GM21390 (cell line): ENCODE data around the gene TIE1.

Experiments
- ATAC-seq: cut with Tn5 transposase; IDR thresholded peaks from one replicate; pipeline ENCODE4 v1.9.1; 2021; ENCODE audit not compliant: unreplicated experiment

The TIE1 gene

GRCh38 chr1:43300378-43301094 lies at the start of gene TIE1:
Gene TIE1, plus strand, starts transcription at chr1:43300982. Its CDS starts 90 bp downstream, at chr1:43301072.
- no peak for ATAC-seq

- ATAC-seq: no peak
These were observed 49.8 kb upstream of the TIE1 start for GRCh38 chr1:43251024-43251423.

DNA sequence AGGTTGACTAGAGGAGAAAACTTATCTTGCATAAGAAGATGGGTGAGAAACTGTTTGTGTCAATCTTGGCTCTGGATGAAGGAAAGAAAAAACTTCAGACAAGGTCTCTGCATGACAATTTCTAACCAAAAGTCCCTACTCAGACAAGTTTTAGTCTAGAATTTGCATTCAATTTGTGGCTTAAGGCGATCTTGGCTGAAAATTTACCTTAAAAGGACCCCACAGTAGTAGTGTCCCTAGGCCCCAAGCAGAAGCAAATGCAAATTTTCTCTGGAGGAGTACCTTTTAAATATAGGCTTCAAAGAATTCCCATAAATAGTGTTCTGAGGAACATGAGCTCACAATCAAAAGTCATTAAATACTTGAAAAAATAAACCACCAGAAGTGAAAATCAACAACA lies 48.6 kb upstream of the TIE1 start:
- no peak for ATAC-seq

DNA sequence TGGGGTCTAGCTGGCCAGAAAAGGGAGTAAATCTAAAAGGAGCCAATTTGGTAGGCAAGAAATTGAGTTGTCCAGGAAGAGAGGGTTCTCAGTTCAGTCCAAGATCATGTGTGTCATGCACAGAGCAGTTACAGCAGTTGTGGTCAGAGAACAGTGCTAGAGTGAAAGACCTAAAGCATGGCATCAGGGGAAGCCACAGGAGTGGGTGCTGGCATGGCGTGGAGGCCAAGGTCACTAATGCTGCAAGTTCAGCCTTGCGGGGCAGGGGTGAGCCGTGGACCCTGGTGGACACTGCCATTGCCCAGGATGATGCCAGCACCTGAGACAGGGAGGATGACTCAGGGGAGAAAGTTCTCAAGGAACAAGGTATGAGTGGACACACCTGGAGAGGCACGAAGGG lies 47.6 kb upstream of the TIE1 start:
- no peak for ATAC-seq

DNA sequence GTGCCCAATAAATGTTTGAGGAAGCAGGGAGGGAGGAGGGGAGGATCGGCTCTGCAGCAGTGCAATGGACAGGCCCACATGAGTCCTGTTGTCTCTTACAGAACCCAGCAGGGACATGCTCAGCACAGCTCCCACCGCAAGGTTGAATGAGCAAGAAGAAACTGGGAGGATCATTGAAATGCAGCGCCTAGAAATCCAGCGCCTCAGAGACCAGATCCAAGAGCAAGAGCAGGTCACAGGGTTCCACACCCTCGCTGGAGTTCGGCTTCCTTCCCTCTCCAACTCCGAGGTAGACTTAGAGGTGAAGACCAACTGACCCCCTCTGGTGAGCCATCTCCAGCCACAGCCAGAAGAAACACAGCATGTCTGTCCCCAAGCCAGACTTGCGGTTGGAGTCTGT lies 46.9 kb upstream of the TIE1 start:
- no peak for ATAC-seq

GRCh38 chr1:43255438-43256210 lies 45.2 kb upstream of the TIE1 start:
- no peak for ATAC-seq

GRCh38 chr1:43256675-43257570 lies 43.9 kb upstream of the TIE1 start:
- no peak for ATAC-seq

- no peak for ATAC-seq
These were observed 42.4 kb upstream of the TIE1 start for GRCh38 chr1:43258370-43258769.

GRCh38 chr1:43265431-43265830 lies 35.4 kb upstream of the TIE1 start:
- ATAC-seq: no peak

DNA sequence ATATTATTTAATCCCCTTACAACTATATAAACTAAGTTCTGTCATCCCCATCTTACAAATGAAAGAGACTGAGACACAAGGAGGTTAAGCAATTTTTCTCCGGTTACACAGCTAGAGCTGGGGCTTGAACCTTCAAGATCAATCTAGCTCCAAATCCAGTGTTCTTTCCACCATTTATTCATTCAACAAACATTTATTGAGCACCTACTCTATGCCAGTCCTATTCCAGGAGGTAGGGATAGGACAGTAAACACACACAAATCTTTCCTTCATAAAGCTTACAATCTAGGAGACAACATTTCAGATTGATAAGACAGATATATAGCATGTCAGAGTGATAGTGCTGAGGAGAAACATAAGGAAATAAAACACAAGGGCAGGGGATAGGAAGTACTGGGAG lies 33.9 kb upstream of the TIE1 start:
- ATAC-seq: no peak

DNA sequence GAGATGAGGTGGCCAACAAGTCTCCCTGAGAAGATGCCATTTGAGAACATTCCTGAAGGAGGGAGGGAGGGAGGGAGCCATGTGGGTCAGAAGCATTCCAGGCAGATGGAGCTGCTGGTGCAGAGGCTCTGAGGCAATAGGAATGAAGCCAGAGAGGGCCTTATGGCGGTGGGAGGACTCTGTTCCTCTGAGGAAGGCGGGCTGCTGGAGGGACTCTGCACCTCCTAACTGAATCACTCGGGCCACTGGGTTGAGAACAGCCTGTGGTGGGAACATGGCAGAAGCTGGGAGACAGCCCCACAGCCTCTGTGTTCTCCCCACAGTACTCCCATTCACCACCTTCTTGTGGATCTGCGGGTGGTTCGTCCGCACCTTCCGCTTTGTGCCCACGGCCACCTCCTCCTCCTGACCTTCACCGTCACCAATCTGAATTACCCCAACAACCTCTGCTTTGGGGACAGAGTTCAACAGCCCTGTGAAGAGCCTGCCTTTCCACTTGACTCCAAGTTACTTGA lies 33.4 kb upstream of the TIE1 start:
- no peak for ATAC-seq

DNA sequence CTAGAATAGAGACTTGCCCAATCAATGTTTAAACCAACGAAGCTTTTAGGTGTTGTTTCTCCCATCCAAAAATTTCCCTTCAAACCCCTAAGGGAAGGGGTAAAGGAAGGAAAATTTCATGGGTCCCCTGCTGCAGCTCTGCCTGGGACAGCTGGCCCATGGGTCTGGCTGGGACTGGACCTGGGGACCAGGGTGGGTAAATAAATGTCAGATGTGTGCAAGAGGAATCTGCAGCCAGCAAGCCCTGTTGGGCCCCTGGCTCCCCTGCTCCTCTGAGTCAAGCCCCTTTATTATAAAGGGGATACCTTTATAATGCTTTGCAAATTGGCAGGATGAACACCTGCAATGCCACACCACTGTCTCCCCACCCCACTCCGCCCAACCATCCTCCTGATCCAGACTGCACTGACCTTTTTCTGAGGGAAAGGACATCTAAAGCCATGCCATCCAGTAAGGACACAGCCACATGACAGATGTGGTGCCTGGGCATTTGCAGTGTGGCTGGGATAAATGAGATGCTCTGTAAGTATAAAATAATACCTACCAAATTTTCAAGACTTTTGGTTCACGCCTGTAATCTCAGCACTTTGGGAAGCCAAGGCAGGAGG lies 32.9 kb upstream of the TIE1 start:
- no peak for ATAC-seq

DNA sequence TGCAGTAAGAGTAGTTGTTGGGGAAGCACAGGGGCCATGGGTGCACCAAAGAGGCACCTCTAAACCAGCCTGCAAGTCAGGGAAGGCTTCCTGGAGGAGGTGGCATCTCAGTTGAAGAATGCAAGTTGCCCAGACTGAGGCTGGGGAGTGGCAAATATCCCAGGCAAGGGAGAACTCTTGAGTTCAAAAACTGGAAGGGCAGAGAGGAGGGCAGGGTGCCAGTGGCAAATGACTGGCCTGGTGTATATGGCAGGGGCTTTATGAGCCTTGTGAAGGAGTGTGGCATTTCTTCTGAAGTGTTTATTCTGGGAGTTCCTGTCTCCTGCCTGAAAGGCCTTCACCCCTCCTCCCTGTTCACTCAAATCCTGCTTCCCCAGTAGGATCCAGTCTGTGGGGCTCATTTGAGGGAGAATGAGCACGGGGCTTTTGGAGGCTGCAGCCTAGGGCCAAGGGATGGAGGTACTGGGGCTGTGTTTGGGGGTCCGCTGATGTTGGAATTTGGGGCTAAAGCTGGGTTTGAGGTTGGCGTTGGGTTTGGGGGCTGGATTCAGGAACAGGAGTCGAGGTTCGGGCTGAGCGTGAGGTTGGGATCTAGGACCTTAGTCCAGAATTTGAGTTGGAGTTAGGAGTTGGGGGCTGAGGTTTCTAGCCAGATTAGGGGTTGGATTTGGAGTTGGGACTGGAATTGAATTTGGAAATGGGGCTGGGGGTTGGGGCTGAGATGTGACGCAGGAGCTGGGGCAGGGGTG lies 31.0 kb upstream of the TIE1 start, which contains the start of gene TMEM125:
TMEM125 (plus strand) TSS at position 357 of the 749 bp plus-strand sequence. CDS start 2,740 bp downstream, outside the sequence.
- no peak for ATAC-seq

GRCh38 chr1:43270421-43271095 lies 30.2 kb upstream of the TIE1 start:
- no peak for ATAC-seq

DNA sequence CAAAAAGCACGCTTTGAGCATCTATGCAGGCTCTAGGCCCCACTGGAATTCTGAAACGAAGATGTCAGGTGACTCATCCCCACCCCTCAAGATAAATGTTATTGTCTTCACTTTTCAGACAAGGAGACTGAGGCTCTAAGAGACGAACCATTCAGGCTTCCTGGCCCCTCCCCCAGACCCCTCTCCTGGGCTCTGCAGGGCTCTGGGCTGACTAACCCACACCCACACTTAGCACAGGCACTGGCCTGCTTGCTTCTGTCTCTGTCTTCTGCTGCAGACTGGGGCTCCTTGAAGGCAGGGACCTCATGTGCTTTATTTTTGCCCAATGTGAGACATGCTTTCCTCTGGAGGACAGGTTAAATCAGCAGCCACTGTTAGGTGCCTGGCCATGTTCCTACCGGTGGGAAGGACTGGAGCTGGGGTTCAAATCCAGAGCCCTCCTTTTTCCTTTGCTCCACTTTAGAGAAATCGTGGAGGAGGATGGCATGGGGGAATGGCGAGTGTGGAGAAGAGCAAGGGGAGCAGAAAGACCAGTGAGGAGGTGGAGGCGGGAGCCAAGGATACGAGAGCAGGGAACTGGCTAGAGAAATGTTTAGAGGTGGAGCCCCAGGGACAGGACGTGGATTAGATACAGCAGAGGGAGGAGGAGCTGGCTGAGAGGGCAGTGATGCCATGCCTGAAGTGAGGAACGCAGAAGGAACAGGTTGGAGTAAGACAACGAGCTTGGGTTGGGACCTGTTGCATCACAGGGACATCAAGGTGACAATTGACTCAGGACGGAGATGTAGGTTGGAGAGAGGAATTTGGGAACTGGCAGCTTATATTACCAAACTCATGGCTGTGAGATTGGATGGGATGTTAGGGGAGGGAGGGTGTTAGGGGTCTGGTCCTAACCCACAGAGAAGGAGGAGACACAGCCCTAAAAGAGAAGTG lies 29.3 kb upstream of the TIE1 start:
- no peak for ATAC-seq

- no peak for ATAC-seq
These were observed 28.6 kb upstream of the TIE1 start for GRCh38 chr1:43272161-43272560.

DNA sequence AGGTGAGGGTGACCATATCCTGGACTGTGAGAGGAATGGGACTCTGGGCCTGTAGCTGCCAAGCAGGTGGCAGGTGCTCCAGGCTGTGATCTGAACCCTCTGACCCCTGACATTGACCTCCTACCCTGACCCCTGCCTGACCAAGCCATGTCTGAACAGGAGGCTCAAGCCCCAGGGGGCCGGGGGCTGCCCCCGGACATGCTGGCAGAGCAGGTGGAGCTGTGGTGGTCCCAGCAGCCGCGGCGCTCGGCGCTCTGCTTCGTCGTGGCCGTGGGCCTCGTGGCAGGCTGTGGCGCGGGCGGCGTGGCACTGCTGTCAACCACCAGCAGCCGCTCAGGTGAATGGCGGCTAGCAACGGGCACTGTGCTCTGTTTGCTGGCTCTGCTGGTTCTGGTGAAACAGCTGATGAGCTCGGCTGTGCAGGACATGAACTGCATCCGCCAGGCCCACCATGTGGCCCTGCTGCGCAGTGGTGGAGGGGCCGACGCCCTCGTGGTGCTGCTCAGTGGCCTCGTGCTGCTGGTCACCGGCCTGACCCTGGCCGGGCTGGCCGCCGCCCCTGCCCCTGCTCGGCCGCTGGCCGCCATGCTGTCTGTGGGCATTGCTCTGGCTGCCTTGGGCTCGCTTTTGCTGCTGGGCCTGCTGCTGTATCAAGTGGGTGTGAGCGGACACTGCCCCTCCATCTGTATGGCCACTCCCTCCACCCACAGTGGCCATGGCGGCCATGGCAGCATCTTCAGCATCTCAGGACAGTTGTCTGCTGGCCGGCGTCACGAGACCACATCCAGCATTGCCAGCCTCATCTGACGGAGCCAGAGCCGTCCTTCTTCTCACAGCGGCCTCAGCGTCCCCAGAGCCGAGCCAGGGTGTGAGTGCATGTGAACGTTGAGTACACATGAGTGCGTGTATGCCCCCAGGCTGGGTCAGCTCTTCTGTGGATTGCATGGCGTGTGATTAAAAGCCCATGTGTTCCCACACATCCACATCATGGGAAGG lies 27.9 kb upstream of the TIE1 start:
- ATAC-seq: no peak
